ENCODE measurements around the gene PSMA1.

- TF ChIP-seq EZH2 (IDR thresholded peaks at IDR 0.05; ENCODE audit: insufficient read depth, poor library complexity, severe bottlenecking): no peak
- no peak for TF ChIP-seq EZH2phosphoT487 (IDR thresholded peaks at IDR 0.05; ENCODE audit: insufficient read depth, low read depth)
Measured at GRCh38 chr11:14499178-14499559, 21.0 kb downstream of the PSMA1 start.
